Activated naive CD4-positive, alpha-beta T cell treated with Interleukin-2 at 50 U/mL for 16 hours (primary cell): ENCODE results near the gene KRTAP9-9.
"Not testable (repeated sequence)": the region's sequence is repeated elsewhere in the genome, so short reads cannot be mapped to it uniquely, and the experiment has no call there.

Experiments
- DNase-seq: peaks from one replicate; pipeline ENCODE4 v3.0.0-alpha.2; 2020

Gene KRTAP9-9

DNA sequence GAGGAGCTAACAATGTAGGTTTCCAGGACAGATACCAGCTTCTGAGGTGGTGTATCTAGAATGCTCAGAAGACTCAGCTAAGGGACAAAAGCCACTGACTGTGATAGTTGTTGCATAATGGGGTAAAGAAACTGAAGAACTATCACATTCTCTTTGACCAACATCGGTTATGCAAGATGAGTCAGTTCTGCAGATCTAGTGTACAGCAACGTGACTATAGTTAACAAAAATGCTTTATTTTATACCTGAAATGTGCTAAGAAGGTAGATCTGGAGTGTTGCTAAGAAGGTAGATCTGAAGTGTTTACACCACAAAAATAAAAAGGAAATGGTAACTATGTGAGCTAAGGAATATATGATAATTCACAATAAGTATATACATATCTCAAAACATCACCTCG, 12.5 kb downstream of the KRTAP9-9 start:
- no peak for DNase-seq

DNA sequence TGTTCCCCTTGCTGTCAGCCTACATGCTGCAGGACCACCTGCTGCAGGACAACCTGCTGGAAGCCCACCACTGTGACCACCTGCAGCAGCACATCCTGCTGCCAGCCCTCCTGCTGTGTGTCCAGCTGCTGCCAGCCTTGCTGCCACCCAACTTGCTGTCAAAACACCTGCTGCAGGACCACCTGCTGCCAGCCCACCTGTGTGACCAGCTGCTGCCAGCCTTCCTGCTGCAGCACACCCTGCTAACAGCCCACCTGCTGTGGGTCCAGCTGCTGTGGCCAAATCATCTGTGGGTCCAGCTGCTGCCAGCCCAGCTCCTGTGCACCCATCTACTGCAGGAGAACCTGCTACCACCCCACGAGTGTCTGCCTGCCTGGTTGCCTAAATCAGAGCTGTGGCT, 16.1 kb downstream of the KRTAP9-9 start:
- DNase-seq = not testable (repeated sequence)

DNA sequence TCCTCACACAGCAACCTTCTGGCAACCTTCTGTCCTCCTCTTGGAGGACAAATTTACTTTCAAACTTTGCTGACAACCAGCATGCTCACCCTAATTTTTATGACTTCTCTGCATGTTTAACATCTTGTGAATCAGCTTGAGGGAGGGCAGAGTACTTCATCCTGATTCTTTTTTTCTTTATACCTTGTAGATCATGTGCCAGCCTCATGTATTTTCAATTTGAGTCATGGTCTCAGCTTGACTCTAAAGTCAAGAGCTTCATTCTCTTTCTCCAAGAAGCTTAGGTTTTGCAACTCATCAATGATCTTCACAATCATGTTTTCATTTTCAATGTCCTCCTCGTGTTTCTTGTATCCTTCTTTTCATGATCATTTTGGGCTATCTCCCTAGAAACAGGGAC, 16.7 kb downstream of the KRTAP9-9 start:
- DNase-seq = no peak

DNA sequence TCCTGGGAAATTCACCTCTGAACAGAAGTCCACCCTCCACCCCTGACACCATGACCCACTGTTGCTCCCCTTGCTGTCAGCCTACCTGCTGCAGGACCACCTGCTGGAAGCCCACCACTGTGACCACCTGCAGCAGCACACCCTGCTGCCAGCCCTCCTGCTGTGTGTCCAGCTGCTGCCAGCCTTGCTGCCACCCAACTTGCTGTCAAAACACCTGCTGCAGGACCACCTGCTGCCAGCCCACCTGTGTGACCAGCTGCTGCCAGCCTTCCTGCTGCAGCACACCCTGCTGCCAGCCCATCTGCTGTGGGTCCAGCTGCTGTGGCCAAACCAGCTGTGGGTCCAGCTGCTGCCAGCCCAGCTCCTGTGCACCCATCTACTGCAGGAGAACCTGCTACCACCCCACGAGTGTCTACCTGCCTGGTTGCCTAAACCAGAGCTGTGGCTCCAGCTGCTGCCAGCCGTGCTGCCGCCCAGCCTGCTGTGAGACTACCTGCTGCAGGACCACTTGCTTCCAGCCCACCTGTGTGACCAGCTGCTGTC, 20.5 kb downstream of the KRTAP9-9 start, which contains the start of gene KRTAP9-7:
Gene KRTAP9-7 (plus strand): TSS at position 51 of the 543 bp plus-strand sequence. CDS start 0 bp downstream, at position 51.
- not testable (repeated sequence) for DNase-seq

DNA sequence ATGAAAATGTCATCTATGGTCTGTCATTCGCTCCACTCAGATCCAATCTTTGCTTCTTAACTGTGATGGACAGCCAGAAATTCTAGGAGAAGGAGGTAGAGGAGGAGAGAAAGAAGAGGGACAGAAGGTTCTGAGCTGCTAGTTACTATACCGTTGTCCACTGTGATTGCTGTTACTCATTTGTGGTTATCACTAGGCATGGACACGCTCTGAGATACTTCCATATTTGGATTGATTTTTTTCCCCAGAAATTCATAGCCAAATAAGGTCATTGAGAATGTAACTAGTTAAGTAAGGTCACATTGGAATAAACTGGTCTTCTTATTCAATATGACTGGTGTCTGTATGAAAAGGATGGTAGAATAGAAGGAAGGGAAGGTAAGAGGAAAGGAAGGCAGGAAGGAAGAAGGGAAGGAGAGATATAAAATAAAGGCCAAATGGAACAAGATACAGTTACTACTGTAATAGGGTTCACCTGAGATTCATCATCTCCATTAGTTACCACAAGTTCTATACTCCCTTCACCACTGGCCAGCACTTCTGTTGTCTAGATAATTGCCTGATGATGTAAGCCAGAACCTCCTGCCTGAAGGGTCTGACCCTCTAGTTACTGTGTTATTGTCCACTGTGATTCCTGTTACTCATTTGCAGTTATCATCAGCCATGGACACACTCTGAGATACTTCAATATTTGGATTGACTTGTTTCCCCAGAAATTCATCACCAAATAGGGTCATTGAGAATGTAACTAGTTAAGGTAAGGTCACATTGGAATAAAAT, 23.2 kb downstream of the KRTAP9-9 start:
- DNase-seq = no peak

DNA sequence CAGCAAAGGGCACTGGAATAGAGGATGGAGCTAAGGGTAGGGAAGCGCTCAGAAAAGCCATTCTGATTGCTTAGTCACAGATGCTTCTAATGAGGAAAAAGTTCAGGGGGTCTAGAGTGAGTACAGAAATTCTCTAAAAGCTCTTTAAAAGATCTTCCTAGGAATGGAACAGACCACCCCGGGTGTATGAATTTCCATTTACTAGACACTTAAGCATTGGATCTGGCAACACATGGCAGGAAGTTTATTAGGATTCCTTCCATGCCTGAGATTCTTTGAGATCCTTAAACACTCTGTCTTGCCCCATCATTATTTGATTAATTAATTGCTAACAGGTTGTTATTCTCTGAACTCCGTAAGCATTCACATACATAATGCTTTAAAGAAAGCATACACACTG, 28.9 kb downstream of the KRTAP9-9 start:
- no peak for DNase-seq

DNA sequence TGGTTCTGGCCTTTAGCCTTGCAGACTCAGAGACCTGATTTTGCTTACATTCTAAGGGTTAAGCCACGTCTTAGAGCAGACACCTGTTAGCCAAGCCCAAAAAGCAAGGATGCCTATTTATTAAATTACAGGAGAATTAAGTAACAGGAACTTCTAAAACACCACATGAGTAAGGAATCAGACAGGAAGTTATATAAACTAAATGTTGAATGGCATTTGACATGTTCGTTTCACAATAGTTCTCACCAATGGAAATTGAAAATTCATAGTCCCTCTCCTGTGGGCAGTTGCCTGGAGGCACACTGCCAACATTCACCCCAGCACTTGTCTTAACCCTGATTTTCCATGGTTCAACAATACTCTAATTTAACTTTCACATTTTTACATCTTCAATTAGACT, 29.4 kb downstream of the KRTAP9-9 start:
- no peak for DNase-seq

DNA sequence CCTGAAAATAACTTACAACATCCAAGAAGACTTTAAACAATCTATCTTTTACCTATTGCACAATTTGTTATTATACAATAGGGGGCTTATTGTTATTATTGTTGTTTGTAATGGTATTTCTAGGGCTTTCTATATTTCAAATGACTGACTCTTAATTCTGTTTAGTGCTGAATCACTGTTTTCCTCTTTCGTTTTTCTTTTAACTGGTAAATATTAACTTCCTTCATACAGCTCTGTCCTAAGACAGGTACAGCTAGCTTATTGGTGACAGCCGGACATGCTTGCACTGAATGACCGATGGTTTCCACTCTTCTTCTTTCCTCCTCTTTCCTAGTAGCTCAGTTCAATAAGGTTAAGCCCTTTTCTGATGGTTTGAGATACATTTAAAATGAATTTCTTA, 31.9 kb downstream of the KRTAP9-9 start:
- no peak for DNase-seq

DNA sequence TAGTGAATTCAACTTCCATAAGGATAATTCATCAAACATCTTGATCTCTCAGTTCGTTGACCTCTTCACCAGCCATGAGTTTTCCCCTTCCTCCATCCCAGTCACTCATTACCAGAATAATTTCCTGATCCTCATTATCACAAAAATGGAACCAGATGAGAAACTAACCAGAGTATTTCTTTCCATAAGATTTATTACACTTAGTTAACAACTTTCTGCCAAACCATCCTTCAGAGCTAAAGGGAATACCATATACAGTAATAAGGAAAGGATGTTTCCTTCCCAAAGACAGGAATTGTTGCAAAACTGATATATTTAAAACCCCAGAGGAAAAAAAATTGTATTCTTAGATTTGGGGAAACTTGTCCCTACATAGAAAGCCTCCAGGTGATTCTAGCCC, 38.8 kb downstream of the KRTAP9-9 start:
- no peak for DNase-seq

DNA sequence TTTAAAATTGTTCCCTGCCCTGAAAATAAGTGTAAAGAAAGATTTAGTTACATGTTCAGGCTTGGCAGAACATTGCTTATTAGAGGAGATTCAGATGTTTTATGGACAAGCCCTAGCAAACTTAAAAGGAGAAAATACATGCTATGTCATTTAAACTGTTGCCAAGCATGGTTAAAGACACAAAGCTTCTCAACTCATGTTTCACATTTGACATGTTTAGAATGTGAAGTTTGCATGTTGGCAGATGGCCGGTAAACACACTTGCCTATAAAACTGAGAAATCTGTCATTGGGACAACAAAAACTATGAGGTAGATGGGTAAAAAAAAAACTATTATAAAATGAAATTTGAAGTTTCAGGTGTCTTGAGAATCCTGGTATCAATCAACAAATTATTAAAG, 41.7 kb downstream of the KRTAP9-9 start:
- DNase-seq = no peak

DNA sequence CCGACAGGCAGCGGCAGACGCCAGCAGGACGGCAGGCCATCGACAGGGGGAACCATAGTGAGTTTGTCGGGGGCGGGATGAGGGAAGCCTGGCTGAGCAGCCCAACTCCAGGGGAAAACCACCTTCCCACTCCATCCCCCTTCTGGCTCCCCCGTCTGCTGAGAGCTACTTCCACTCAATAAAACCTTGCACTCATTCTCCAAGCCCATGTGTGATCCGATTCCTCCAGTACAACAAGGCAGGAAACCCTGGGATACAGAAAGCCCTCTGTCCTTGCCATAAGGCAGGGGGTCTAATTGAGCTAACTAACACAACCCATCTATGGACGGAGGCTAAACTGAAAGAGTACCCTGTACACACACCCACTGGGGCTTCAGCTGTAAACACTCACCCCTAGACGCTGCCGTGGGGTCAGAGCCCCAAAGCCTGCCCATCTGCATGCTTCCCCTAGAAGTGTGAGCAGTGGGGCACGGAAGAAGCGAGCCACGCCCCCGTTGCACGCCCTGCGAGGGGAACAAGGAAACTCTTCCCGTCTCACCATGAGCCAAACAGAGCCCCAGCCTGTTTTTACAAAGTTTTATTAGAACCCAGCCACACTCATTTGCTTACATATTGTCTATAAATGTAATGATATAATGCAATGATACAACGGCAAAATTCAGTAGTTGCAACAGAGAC, 43.4 kb downstream of the KRTAP9-9 start:
- no peak for DNase-seq

DNA sequence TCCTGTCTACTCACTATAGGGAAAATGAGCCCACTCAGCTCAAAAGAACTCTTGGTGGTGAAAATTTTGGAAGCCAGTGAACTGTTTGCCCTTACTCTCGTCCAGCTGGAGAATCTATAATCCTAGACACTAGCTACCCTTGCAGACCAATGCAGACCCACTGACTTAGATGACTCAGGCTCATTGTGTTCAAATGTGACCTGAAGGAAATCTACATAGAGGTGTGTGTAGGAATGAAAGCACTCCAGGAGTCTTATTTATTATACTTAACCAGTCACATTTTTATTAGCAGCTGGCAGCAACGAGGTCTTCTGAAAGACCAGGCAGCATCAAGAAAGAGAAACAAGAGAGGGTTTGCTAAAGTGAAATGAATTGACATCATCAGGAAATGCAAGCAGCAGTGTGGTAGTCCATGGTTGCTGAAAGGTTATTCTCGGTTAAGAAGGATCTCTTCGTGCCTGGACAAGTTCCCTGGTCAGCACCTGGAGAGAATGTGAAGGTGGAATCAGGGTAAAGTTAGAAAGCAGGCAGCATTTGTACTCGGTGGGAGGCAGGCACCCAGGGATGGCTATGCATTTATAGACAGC, 46.1 kb downstream of the KRTAP9-9 start:
- DNase-seq = no peak

DNA sequence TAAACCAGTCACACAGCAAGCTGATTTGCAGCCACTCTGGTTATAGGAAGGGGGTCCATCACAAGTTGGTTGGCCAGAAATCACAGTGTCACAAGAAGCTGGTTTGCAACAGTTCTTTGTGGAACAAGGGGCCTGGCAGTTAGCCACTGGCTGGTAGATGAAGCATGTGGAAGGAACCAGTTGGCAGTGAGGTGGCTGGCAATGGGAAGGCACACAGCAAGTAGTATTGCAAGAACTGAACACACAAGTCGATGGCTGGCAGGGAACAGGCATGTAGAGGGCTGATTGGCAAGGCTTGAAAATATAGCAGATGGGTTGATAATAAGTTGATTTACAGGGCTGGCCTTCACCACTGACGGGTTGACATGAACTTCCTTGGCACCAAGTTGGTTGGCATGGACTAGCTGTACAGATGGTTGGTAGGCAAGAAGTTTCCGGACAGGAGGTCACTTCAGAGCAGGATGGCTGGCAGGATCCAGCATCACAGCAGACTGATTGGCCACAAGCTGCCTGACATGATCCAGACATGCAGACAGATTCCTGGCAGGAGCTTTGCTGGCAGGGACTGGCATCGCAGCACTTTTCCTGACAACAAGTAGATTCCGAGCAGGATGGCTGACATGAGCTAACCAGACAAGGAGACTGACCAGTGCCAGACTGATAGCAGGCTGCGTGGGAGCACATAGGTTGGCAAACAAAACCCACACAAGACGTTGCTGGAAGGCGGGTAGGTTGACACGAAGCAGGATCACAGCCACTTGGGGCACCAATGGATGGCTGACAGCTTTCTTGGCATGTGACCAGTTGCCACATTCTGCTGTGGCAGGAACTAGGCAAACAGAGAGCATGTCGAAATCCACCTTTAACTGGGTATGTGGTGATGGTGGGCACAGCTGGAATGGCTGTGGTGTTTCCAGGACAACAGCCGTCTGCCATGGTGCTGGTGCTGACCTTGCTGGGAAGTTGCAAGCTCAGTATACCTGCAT, 47.0 kb downstream of the KRTAP9-9 start, which contains the start of gene KRTAP29-1:
Gene KRTAP29-1 (minus strand): TSS at position 936 of the 986 bp plus-strand sequence. CDS start 0 bp downstream, at position 936.
- DNase-seq = no peak

DNA sequence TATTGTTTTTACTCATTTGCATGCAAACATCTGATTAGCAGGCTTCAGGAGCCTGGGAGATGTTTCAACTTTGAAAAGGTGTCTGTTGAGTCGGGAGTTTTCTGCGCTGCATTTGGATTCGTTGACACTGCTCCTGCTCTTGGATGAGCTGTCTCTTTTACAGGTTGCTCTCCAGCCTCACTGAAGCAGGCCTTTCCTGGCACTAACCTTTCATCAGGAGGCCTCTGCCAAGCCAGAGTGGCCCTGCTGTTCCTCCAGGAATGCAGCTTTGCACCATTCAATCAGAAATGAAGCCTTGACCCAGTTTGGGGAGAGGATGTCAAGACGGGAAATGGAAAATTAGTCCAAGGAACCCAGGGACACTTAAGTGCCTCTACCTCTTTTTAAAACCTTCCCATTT, 47.8 kb downstream of the KRTAP9-9 start:
- no peak for DNase-seq

DNA sequence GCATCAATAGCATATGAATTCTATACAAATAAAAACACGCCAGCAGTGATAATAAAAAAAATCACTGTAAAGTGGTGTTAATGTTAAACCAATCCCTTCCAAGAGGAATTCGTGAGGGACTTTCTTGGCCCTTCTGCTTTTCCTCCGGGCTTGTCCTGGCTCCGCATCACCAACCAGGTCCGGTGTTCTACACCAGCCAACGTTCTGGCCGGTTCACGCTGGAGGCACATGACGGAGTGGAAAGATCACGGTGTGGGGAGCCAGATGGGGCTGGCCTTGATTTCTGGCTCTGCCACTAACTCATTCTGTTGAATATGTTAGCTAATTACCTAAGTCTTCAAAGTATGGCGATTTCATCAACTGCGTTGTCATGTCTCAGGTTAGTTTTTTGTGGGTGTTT, 48.9 kb downstream of the KRTAP9-9 start:
- DNase-seq = no peak
